Peyer's patch (tissue), 4 donors: ENCODE results near the gene KCNS1.
"Not testable (repeated sequence)": the region's sequence is repeated elsewhere in the genome, so short reads cannot be mapped to it uniquely, and the experiment has no call there.

Experiments used
- CTCF ChIP-seq, 6 experiments: fragments of 450-650 bp in 4 of 6; fragments of 200-600 bp in 2 of 6; sonication (generic) in 1 of 6; IDR thresholded peaks; one replicate each; pipeline ENCODE4 v1.5.1; 2017 to 2019; ENCODE audit warnings: antibody characterized with exemption in 6 of 6, mild to moderate bottlenecking in 3 of 6, moderate library complexity in 1 of 6
- POLR2A ChIP-seq, 2 donors: fragments of 450-650 bp; IDR thresholded peaks; one replicate each; pipeline ENCODE4 v1.5.1; 2017; ENCODE audit warnings: antibody characterized with exemption in 2 of 2, mild to moderate bottlenecking in 2 of 2, moderate library complexity in 2 of 2

DNA sequence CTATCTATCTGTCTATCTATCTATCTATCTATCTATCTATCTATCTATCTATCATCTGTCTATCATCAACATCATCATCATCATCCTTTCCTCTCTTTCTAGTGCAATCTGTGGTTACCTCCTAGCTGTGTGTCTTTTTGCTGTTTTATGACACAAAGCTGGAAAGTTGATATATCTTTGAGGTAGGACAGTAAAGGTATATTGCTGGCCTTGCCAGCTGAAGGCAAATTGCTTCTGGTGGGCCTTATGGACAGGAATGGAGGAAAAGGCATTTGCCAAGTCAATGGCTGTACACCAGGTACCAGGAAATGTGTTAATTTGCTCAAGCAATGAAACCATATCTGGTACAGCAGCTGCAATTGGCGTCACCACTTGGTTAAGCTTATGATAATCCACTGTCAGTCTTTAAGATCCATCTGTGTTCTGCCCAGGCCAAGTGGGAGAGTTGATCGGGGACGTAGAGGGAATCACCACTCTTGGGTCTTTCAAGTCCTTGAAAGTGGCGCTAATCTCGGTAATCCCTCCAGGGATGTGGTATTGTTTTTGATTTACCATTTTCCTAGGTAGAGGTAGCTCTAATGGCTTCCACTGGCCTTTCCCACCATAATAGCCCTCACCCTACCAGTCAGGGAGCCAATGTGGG is 38.9 kb upstream of the KCNS1 start:
- TF ChIP-seq POLR2A, CTCF (IDR thresholded peaks at IDR 0.05): not testable (repeated sequence)
